NOMO-1 (cell line): ENCODE results near the gene S100Z.
"Not testable (repeated sequence)": the region's sequence is repeated elsewhere in the genome, so short reads cannot be mapped to it uniquely, and the experiment has no call there.

ENCODE experiments used
- DNase-seq, 2 experiments: peaks; one replicate each; lab custom pipeline; 2025; ENCODE audit not compliant: unreplicated experiment in 2 of 2; lab: John Stamatoyannopoulos, UW

Gene S100Z

DNA sequence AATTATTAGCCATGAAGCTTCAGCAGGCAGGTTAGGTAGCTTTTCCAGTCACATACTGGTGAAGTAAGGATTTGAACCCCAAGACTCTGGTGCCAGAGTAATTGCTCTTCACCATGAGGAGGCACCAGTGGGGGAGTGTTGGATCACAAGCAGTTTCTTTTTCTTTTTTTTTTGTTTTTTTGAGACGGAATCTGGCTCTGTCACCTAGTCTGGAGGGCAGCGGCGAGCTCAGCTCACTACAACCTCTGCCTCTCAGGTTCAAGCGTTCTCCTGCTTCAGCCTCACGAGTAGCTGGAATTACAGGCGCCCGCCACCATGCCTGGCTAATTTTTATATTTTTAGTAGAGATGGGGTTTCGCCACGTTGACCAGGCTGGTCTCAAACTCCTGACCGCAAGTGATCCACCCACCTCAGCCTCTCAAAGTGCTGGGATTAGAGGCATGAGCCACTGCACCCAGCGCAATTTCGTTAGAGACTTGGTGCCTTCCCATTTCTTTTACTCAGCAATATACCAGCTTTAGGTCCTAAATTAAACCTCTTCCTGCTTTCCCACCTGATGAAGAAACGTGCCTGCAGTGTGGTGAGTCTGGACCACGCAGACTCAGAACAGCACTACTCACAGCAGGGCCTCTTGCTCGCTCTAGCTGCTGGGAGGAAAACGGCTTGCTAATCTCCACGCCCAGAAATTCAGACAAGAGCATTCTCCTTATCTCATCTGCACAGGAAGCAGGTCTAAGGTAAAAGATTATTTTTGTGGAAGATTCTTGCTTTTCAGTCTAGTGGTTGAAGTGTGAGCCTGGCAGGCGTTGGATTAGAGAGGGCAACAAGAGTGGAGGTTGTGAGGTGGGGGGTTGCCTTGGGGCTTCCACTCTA is at the start of gene S100Z:
TSS of gene S100Z (plus strand) at position 596 of the 873 bp plus-strand sequence. CDS start 25,346 bp downstream, outside the sequence.
- DNase-seq, result no peak

DNA sequence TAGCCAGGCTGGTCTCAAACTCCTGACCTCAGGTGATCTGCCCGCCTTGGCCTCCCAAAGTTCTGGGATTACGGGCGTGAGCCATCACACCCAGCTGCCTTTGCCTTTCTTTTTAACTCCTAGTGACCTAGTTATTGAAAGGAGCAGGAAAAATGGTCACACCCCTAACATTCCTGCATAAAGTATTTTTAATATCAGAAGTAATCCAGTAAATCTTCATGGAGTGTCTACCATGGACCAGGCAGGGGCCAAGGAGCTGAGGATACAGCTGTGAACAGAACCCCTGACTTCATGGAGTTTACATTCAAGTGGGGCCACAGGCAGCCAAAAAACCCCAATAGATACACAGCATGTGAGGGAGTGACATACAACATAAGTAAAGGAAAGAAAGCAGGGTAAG is 49.2 kb upstream of the S100Z start:
- DNase-seq, result no peak

DNA sequence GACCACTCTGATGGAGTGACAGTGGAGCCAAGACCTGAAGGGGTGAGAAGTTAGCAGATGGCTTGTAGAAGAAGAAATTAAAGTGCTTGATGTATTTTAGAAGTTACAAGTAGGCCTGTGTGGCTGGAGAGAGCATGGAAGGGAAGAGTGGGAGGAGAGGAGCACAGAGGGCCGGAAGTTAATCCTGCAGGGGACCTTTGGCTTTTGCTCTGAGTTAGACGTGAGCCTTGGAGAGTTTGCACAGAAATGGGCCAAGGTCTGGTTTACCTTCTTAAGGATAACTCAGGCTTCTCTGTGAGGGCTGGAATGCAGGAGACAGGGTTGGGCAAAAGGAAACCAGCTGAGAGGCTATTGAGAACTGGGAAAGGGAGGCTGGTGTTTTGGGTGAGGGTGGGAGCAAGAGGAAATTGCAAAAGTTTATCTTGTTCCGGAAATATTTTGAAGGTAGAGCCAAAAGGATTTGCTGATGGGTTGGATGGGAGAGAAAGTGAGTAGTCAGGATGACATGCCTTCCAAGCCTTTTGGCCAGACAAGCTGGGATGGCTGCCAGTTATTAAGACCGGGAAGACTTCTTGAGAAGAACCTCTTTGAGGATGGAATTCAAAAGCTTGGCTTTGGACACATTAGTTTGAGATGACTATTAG is 48.5 kb upstream of the S100Z start:
- no peak for DNase-seq

DNA sequence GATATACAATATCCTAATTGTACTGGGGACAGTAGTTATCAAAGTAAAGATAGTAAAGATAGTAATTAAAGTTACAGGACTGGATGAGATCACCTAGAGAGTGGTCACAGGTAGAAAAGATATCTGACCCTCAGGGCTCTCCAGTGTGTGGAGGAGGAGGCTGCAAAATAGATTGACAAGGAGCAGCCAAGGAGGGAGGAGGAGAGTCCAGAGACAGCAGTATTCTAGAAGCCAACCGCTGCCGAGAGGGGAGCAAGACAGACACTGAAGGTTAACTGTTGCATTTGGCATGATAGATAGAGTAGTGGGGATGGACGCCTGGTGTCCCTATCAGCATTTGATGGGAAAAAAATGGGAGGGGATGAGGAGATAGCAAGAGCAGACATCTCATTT is 48.0 kb upstream of the S100Z start:
- no peak for DNase-seq

DNA sequence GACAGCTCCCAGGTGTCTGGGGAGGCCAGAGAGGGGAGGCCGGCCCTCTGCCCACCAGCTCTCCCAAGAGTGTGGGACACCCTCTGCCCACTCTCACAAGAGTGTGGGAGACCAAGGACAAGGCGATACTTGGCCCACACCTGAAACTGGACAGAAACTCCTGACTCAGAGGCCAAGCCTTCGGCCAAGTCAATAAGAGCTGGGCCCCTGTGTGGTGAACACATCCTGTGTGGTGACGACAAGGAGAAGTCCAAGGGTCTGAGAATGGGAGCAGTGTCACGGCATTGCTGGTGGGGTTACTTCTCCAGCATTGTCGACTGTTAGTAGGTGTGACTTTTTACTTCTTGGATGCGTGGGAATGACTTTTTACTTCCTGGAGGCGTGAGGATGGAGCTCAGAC is 45.5 kb upstream of the S100Z start:
- DNase-seq, result no peak

DNA sequence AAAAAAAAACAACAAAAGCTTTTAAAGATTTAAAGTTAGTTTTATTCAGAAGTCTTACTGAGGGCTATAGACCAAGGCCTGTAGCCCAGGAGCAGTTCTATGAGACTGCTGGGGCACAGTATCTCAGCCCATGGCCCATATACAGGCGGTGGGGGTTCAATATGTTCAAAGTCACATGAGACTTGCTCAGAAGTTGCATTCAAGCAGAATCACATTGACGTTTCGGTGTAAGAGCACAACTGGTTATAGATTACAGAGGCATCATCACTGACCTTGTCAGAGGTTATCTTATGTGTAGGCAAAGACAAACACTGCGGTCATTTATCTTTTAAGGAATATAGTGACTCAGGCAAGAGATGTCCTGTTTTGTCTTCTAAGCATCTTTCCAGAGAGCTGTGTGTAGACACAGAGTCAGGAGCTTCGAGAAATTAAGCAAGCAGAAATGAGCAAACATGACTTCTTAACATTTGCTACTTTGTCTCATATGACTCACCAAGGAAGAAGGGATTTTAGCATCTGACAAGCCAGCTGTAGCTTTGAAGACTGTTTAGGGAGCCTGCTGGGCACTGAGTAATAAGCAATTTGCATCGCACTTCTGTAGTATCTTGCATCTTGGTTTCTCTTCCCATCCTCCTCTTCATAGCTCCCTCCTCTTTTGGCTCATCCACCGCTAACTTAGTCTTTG is 43.9 kb upstream of the S100Z start:
- no peak for DNase-seq

DNA sequence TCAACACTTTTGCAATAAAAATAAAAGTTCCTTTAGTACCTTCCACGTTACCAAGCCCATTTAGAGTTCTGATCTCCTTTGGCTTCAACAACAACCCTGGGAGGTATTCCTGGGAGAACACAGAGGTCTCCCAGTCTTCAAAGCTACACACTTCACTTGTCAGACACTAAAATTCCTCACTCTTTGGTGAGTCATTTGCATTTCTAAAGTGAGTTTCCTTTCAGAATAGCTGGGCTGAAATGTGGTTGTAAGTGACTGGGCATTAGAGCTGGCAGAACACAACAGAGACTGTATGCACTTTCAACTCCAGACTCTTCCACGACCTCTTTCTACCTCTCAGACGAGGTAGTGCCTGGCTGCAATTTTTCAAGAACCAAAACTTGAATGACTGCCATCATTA is 42.5 kb upstream of the S100Z start:
- no peak for DNase-seq

DNA sequence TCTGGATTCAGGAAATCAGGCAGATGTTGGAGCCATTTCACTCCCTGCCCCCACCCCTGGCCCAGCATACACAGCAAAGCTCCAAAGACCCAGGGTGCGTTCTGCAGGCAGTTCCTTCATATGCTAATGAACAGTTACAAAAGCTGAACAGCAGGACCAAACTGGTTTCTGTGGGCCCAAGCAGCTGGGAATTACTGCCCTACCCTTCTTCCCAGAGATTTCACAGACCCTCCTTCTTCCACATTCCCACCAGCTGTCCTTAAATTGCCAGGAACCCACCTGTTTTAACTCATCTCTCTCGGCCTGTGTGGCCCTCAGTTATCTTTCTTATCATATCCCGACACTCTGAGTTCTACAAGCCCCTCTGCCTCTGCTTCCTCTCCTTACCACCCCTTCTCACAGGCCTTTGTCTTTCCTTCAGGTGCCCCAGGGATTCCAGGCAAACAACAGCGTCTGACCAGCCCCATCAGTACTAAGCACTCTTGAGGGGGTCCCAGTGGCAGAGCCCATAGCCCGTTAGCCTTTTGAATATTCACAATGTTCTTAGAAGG is 41.6 kb upstream of the S100Z start:
- no peak for DNase-seq

DNA sequence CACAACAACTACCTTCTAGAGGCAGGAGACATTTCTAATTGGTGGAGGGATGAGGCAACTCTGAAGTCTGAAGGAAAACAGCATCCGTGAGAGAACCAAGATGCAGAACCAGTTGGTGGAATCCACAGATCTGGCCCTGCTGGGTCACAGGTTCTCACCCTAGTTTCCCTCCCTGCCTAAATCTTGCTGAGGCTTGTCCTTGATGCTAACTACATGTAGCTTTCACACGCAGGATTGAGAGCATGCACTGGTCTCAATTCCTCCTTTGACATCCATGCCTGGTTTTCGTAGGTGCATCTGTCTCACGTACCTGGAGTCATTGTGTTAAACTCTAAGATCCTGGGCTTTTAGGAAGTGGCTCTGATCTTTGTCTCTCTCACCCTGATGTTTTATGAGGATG is 40.7 kb upstream of the S100Z start:
- no peak for DNase-seq

DNA sequence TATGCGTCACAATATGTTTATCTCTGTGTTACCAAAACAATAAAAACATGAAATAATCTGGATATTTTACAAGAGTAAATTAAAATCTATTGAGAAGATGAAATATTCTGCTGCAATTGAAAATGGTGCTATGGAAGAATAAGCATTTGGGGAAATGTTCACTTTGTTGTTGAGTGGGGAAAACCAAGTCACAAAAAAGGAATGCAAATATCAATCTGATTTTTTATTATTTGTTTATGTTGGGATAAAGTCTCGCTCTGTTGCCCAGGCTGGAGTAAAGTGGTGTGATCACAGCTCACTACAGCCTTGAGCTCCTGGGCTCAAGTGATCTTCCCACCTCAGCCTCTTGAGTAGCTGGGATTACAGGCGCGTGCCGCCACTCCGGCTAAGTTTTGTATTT is 39.6 kb upstream of the S100Z start:
- DNase-seq, result no peak

DNA sequence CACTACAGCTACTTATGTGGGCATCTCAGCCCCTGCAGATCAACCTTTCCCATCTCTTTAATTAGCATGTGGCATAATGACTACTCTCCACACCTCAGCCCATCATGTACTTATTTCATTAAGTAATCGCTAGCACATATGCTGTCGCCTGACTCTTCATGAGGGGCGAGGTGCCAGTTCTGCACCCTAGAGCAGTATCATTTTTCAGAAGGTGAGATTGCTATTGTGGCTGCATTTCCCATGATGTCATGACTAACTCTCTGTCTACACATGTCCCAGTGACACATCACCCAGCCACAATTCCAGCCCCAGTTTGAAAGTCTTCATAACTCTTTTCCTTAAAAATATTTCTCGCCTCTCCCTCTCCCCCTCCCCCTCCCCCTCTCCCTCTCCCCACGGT is 38.6 kb upstream of the S100Z start:
- no peak for DNase-seq

DNA sequence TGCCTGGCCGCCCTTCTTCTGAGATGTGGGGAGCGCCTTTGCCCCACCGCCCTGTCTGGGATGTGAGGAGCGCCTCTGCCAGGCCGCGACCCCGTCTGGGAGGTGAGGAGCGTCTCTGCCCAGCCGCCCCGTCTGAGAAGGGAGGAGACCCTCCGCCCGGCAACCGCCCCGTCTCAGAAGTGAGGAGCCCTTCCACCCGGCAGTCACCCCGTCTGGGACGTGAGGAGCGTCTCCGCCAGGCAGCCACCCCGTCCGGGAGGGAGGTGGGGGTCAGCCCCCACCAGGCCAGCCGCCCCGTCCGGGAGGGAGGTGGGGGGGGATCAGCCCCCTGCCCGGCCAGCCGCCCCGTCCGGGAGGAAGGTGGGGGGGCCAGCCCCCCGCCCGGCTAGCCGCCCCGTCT is 37.6 kb upstream of the S100Z start:
- not testable (repeated sequence) for DNase-seq

DNA sequence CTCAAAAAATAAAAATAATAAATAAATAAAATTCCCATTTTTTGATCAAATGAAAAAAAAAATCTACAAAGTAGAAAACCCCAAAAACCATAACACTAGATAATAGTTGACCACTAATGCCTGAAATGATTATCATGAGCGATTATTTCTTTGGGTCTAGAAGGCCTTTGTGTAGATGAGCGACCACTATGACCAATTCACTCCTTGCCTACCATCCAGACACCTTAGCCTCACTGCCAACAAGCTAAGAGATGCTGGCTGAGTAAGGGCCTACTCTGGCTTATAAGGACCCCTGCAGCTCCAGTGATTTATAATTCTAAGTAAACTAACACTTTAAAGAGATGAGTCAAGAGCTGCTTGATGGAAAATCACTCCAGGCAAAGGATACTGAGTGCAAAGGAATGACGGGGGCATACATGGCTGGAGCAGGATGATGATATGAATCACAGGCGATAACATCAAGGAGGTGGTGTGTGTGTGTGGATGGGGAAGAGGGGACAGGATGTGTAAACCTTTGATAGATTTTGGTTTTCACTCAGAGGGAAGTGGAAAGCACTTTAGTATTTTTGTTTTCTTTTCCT is 35.7 kb upstream of the S100Z start:
- DNase-seq, result no peak

DNA sequence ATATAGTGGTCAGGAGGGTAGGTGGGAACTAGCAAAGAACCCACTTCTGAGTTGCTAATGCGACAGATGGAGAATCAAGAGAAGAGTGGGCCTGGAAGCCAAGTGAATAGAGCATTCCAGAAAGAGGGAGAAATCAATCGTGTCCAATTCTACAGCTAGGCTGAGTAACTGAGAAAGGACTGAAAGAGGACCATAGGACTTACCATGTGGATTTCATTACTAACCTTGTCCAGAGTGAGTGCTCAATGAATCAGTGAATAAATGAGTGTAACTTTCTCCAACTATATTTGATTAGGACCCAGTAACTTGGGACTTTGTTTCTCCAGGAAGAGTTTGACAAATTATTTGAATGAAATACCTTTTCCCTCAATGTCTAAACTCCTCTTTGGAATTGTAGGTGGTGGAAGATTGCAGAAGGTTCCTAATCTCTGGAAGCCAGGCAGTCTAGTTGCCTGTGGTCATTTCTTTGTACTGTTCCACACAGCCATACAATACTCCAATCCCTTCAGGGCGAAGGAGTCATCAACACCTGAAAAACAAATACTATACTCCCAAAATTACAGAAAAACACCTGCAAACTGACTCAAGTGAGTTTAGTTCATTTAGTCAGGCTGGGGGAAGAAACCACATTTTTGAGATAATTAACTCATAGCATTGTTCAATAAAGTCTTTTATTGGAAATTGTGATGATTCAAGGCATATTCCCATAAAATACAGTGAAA is 33.5 kb upstream of the S100Z start:
- no peak for DNase-seq

DNA sequence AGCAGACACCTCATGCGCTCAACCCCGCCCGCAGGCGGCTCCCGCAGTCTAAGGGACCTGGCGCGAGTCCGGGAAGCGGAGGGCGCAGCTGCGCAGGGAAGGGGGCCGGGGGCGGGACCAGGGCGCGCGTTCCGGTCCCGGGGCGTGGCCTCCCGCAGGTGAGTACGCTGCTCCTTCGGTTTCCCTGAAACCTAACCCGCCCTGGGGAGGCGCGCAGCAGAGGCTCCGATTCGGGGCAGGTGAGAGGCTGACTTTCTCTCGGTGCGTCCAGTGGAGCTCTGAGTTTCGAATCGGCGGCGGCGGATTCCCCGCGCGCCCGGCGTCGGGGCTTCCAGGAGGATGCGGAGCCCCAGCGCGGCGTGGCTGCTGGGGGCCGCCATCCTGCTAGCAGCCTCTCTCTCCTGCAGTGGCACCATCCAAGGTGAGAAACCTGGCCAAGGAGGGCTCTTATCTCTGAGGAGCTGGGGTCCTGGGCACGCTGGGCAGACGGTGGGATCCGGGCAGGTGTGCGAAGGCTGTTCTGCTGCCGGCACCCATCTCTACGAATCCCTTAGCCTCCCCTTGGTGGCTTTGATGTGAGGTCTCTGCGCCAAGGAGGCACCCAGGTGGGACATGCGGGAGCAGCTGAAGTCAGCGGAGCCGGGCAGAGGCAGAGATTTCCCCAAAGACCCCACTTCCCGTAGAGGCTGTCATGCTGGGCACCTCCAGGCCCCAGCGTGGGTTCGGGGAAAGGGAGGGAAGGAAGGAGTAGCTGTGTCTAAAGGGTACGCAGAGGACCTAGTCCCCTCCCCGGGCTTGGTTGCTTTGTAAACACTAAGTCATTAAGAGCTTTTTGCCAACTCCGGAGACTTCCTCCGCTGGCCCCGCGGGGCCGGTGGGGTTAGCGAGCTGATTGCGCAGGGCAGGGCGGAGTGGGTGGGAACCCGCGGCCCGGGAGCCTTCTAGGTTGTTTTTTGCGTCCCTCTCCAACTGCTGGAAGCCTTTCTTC is 30.7 kb upstream of the S100Z start, which contains the start of gene F2RL1:
TSS of gene F2RL1 (plus strand) at position 187 of the 988 bp plus-strand sequence. CDS start at position 340, 153 bp downstream.
- no peak for DNase-seq

DNA sequence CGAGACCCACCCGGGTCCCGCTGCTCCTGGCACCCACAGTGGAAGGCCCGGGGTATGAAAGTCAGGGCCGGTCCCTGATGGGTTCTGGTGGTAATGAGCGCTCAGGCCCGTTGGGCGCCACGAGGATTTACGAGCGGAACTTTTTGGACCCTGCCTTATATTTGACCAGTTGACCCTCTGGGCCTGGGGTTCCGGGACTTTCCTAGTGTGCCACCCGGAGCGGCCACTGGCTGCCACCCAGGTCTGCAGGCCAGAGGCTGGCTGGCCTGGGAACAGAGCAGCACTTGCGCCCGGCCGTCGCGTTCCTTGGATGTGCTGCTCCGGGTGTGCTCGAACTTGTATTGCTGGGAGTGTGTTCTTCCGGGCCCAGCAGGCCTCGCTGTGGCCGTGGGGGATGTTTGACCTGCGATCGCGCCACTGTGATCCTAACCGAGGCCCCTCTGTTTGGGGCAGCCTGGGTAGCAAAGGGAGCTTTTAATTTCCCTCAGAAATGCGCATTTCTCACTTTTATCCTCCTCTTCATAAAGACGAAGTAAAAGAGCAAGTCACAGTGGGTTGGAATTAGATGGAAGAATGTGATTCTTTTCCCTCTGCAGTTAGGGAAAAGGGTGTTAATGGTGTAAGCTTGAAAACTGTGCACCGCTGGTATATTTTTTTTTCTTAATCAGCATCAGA is 29.8 kb upstream of the S100Z start:
- no peak for DNase-seq

DNA sequence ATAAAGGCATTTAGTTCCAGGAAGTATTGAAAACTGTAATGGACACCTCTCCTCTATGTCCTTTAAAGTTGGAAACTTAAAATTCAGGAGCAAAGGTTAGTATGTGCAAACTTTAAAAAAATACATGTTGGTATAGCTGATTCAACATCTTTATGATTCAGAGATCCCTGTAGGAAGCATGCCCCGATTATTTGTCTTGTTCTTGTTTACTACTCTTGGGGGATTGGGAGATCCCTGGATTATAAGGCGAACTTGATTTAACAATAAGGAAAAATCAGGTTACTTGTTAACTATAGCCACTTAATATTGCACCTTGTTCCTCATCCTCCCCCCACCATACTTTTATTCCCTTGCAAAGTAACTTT is 29.3 kb upstream of the S100Z start:
- DNase-seq, result no peak

DNA sequence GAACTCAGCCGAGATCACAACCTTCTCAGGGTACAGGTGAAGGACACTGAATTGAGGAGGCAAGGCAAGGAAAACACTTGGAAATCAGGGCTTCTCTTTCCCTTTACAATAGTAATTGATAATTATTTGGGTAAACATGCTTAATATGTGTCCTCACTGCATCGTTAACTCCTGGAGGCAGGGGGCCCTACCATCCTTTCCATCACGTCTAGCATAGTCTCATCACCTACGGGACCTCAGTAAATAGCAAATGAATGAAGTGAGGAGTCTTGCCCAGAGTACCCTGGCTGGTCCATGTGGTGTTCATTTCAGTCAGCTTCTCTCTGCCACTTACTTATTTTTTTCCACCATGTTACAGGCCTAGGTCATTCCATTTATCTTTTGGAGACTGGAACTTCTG is 28.7 kb upstream of the S100Z start:
- no peak for DNase-seq
